PC-3 (cell line): Measurements from ENCODE around the gene TSSK2. TPM values are rescaled to one million over a fixed set of nuclear protein-coding genes. Genes with fewer than 3 reads are reported as not detected.

ENCODE experiments used
- ATAC-seq: fragments of 200-7000 bp; cut with Tn5 transposase; 2 replicates; pipeline ENCODE4 v1.9.1; 2020; ENCODE audit warnings: mild to moderate bottlenecking, moderate library complexity
- BruUV-seq: library from RNA; stranded (reverse); fragments of 400-500 nt; replicated peaks from 2 replicates; lab custom pipeline; 2021; lab: Mats Ljungman, UMichigan
- CTCF ChIA-PET: fragments of 300-600 bp; sonication (Branson Sonifier 250); formaldehyde crosslinking; loops from one replicate; lab custom pipeline; 2022; ENCODE audit warnings: antibody characterized with exemption; lab: Charles Lee
- POLR2A ChIA-PET: fragments of 300-600 bp; sonication (Branson Sonifier 250); formaldehyde crosslinking; loops from one replicate; lab custom pipeline; 2022; ENCODE audit warnings: antibody characterized with exemption; ENCODE audit not compliant: unreplicated experiment; lab: Charles Lee
- DNase-seq: peaks from one replicate; pipeline ENCODE4 v3.0.0-alpha.2; 2015
- H2AFZ ChIP-seq: fragments of 300-600 bp; sonication (generic); 2 replicates; pipeline ENCODE4 v1.6.0; 2016; ENCODE audit warnings: antibody characterized with exemption, low read length
- H3F3A ChIP-seq: fragments of 300-600 bp; sonication (generic); one replicate; pipeline ENCODE4 v1.6.0; 2017; ENCODE audit warnings: antibody characterized with exemption, low read length, control low read depth, mild to moderate bottlenecking; ENCODE audit not compliant: unreplicated experiment
- H3K27ac ChIP-seq: fragments of 300-600 bp; sonication (generic); 2 replicates; pipeline ENCODE4 v1.5.1; 2016; ENCODE audit warnings: mild to moderate bottlenecking, low read length
- H3K27me3 ChIP-seq: fragments of 300-600 bp; sonication (generic); 2 replicates; pipeline ENCODE4 v1.6.1; 2016; ENCODE audit warnings: low read length, mixed read lengths
- H3K36me3 ChIP-seq: fragments of 300-600 bp; sonication (generic); 2 replicates; pipeline ENCODE4 v1.6.1; 2016; ENCODE audit warnings: low read depth, mixed run types, low read length, mixed read lengths
- H3K4me1 ChIP-seq: fragments of 300-600 bp; sonication (generic); 2 replicates; pipeline ENCODE4 v1.5.1; 2016; ENCODE audit warnings: low read length; ENCODE audit not compliant: insufficient read depth
- H3K4me2 ChIP-seq: fragments of 300-600 bp; sonication (generic); 2 replicates; pipeline ENCODE4 v1.6.0; 2016; ENCODE audit warnings: low read length
- H3K4me3 ChIP-seq: fragments of 300-600 bp; sonication (generic); 2 replicates; pipeline ENCODE4 v1.5.1; 2016; ENCODE audit warnings: mild to moderate bottlenecking, low read length, mixed read lengths
- H3K79me2 ChIP-seq: fragments of 300-600 bp; sonication (generic); 2 replicates; pipeline ENCODE4 v1.6.1; 2017; ENCODE audit warnings: low read length, mixed read lengths
- H3K9ac ChIP-seq: fragments of 300-600 bp; sonication (generic); 2 replicates; pipeline ENCODE4 v1.6.0; 2016; ENCODE audit warnings: mild to moderate bottlenecking, low read length
- H3K9me2 ChIP-seq: fragments of 300-600 bp; sonication (generic); replicated peaks from 2 replicates; pipeline ENCODE4 v1.6.1; 2016; ENCODE audit warnings: mixed run types, low read length, mixed read lengths
- H3K9me3 ChIP-seq: fragments of 300-600 bp; sonication (generic); 2 replicates; pipeline ENCODE4 v1.6.1; 2016; ENCODE audit warnings: low read length, mixed read lengths
- H4K20me1 ChIP-seq: fragments of 300-600 bp; sonication (generic); 2 replicates; pipeline ENCODE4 v1.6.1; 2016; ENCODE audit warnings: low read length, mixed read lengths
- CTCF ChIP-seq: fragments of 300-600 bp; sonication (generic); conservative IDR thresholded peaks from 2 replicates; pipeline ENCODE4 v1.5.1; 2017; ENCODE audit warnings: antibody characterized with exemption, low read depth, mild to moderate bottlenecking, low read length
- EZH2 ChIP-seq: fragments of 300-600 bp; sonication (generic); IDR thresholded peaks from one replicate; pipeline ENCODE4 v1.6.1; 2017; ENCODE audit warnings: antibody characterized with exemption, mild to moderate bottlenecking, low read length; ENCODE audit not compliant: unreplicated experiment
- EZH2phosphoT487 ChIP-seq: fragments of 300-600 bp; sonication (generic); IDR thresholded peaks from 2 replicates; pipeline ENCODE4 v1.6.1; 2018; ENCODE audit warnings: mild to moderate bottlenecking, antibody characterized with exemption, low read length, borderline replicate concordance
- intact Hi-C: fragments of 100-400 bp; cut with micrococcal nuclease; formaldehyde crosslinking; loops from 2 replicates; pipeline ENCODE4 v1.9.0; 2023
- total RNA-seq: library from RNA; depleted of rRNA; stranded (reverse); fragments of >200 nt; gene quantifications from 2 replicates; pipeline ENCODE4 v1.2.3, GENCODE V29; 2014

Gene TSSK2
- total RNA-seq, 1 experiment from 2014 or later, result not detected

GRCh38 chr22:19176732-19177131, 45.6 kb downstream of the TSSK2 start:
- no peaks in the 10 kb centered on the region for H3K9me2 ChIP-seq
- ChIA-PET POLR2A (no interaction called here), CTCF (no interaction called here)
- no peak overlapping the region for H3K27ac ChIP-seq
- H2AFZ ChIP-seq, result no peak overlapping the region
- H3K79me2 ChIP-seq, result peaks cover 58% of the 10 kb centered on the region
- no peaks in the 10 kb centered on the region for H3K36me3 ChIP-seq
- no peaks in the 10 kb centered on the region for H3F3A ChIP-seq
- H3K9me3 ChIP-seq, result no peaks in the 10 kb centered on the region
- DNase-seq (no peak), ATAC-seq (no peak)
- peak overlapping the region; percentile 81 for H3K9ac ChIP-seq
- H3K4me2 ChIP-seq, result peak overlapping the region; percentile 90
- no peaks in the 10 kb centered on the region for H4K20me1 ChIP-seq
- H3K27me3 ChIP-seq, result no peaks in the 10 kb centered on the region
- H3K4me3 ChIP-seq, result peak overlapping the region; percentile 88
- TSS peak; percentile 34 for BruUV-seq
- peaks cover 16% of the 10 kb centered on the region; the same call in 1 of the 2 replicates for H3K4me1 ChIP-seq
- TF ChIP-seq CTCF (no peak), EZH2 (no peak), EZH2phosphoT487 (no peak)
- intact Hi-C loops, result no loop called here

- Histone ChIP-seq H3F3A (no peaks in the 10 kb centered on the region), H3K4me3 (peak overlapping the region; percentile 88), H3K9ac (peak overlapping the region; percentile 81), H3K27ac (no peak overlapping the region; the same call in 1 of the 2 replicates), H3K4me2 (peak overlapping the region; percentile 90), H3K4me1 (peaks cover 15% of the 10 kb centered on the region; the same call in 1 of the 2 replicates), H3K79me2 (peaks cover 51% of the 10 kb centered on the region), H3K36me3 (no peaks in the 10 kb centered on the region), H4K20me1 (no peaks in the 10 kb centered on the region), H2AFZ (peak overlapping the region; percentile 50), H3K27me3 (no peaks in the 10 kb centered on the region), H3K9me3 (no peaks in the 10 kb centered on the region), H3K9me2 (no peaks in the 10 kb centered on the region)
- DNase-seq, result no peak
- CTCF ChIA-PET, result no interaction called here
- no peak for TF ChIP-seq EZH2phosphoT487
- TF ChIP-seq EZH2, result no peak
- TF ChIP-seq CTCF, result no peak
- POLR2A ChIA-PET, result no interaction called here
- BruUV-seq, result no TSS peak
- 0 out of 2 replicates have a peak, but pooled peaks have one; percentile 5 for ATAC-seq
- intact Hi-C loops, result loop anchor here (2.0 kb wide), 3 partner anchors 33 to 109 kb away; partner anchors contain the start of gene ESS2
These were observed 46.3 kb downstream of the TSSK2 start for GRCh38 chr22:19177164-19178064.
